Activated naive CD8-positive, alpha-beta T cell (primary cell): Measurements from ENCODE around the gene NTPCR.

Source experiments
- H3K27ac Mint-ChIP-seq: one replicate; pipeline ENCODE4 v1.8.0; 2021; ENCODE audit warnings: mixed read lengths
- H3K27me3 Mint-ChIP-seq: one replicate; pipeline ENCODE4 v1.8.0; 2021; ENCODE audit warnings: mixed read lengths
- H3K36me3 Mint-ChIP-seq: one replicate; pipeline ENCODE4 v1.8.0; 2021; ENCODE audit warnings: mixed read lengths
- H3K4me1 Mint-ChIP-seq: one replicate; pipeline ENCODE4 v1.8.0; 2021; ENCODE audit warnings: low read depth, mixed read lengths
- H3K4me3 Mint-ChIP-seq: one replicate; pipeline ENCODE4 v1.8.0; 2021; ENCODE audit warnings: mild to moderate bottlenecking, mixed read lengths
- H3K9me3 Mint-ChIP-seq: one replicate; pipeline ENCODE4 v1.8.0; 2021; ENCODE audit warnings: low read depth, mixed read lengths

Gene NTPCR

DNA sequence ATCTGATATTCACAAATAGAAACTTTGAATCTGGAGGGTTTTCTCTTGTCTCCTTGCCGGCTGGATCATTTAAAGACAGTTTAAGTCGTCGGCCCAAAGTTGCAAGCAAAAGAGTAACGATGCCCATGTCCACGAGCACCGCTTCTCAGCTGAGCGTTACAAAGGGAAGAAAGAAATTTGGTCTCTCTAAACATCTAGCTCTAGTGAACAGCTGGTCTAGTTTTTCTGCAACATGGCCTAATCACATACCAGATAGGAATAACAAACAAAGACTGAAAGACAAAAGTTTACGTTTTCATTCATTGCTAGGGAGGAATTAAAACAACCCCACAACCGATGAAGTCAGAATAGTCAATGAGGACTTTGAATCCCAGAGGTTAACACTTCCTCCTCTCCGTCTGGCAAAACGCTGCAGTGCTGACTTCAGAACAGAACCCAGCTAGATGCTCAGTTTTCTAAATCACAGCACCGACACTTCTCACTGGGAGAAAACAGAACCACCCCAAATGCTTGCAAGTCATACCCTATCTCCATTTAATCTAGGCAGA lies 69.4 kb downstream of the NTPCR start:
- Mint-ChIP-seq H3K27me3 (no peaks in the 10 kb centered on the region), H3K27ac (no peak overlapping the region), H3K4me3 (no peak overlapping the region), H3K4me1 (no peaks in the 10 kb centered on the region), H3K9me3 (no peaks in the 10 kb centered on the region), H3K36me3 (peaks cover 36% of the 10 kb centered on the region)

DNA sequence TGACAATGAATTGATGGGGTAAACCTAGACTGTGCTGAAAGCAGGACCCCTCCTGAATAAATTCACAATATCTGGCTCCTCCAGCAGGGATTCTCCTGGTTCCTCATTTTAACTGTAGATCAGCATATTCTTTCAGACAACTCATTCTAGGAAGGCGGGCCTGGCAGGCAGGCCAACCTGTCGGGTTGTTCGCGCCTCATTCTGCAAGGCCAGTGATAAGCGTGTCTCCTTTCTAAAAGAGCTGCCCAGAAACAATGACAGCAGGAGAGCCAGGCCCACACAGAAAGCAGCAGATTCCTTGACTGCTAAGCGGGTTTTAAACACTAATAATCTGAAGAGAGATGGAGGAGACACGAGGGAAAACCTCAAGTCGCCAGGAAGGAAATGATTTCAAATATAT lies 70.0 kb downstream of the NTPCR start:
- Mint-ChIP-seq H3K4me3 (no peak overlapping the region), H3K27me3 (no peaks in the 10 kb centered on the region), H3K27ac (no peak overlapping the region), H3K36me3 (peaks cover 36% of the 10 kb centered on the region), H3K9me3 (no peaks in the 10 kb centered on the region), H3K4me1 (no peaks in the 10 kb centered on the region)

DNA sequence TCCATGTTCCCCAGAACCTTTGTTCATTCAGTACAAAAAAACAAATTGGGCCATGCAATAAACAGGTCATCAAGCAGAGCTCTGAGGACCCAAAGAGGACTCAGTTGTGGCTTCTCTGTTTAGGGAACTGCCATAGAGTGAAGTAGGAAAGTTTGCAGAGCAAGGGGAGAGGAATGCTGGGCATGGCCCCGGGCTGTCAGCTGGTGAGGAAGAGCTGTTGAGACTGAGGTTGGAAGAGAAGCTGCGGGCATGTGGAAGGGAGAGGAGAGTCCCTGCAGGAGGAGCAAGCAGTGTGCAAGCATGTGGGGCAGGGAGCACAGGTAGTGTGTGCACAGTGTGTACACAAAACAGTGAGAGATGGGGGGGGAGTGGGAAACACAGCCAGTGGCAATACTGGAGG lies 71.8 kb downstream of the NTPCR start:
- H3K4me1 Mint-ChIP-seq, result no peaks in the 10 kb centered on the region
- no peak overlapping the region for H3K27ac Mint-ChIP-seq
- no peak overlapping the region for H3K4me3 Mint-ChIP-seq
- H3K27me3 Mint-ChIP-seq, result no peaks in the 10 kb centered on the region
- no peaks in the 10 kb centered on the region for H3K9me3 Mint-ChIP-seq
- H3K36me3 Mint-ChIP-seq, result peaks cover 29% of the 10 kb centered on the region

DNA sequence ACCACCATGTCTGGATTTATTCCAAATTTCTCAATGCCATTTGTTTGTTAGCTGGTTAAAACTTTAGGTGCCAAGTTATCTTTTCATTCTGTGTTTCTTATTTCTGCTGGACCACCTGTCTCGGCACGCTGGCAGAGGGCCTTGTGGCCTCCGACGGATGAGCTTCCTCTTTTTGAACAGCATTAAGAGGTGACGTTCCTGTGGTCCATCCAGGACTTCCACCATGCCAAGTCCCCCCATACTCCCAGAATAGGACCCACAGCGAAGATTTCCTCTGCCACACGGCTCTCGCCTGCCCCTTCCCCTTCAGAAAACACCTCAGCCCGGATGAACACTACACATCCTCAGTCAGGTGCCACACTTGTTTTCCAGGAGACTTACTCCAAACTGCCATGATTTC lies 73.8 kb downstream of the NTPCR start:
- H3K4me3 Mint-ChIP-seq, result no peak overlapping the region
- peaks cover 24% of the 10 kb centered on the region for H3K36me3 Mint-ChIP-seq
- H3K27ac Mint-ChIP-seq, result no peak overlapping the region
- H3K9me3 Mint-ChIP-seq, result no peaks in the 10 kb centered on the region
- no peaks in the 10 kb centered on the region for H3K4me1 Mint-ChIP-seq
- H3K27me3 Mint-ChIP-seq, result no peaks in the 10 kb centered on the region

DNA sequence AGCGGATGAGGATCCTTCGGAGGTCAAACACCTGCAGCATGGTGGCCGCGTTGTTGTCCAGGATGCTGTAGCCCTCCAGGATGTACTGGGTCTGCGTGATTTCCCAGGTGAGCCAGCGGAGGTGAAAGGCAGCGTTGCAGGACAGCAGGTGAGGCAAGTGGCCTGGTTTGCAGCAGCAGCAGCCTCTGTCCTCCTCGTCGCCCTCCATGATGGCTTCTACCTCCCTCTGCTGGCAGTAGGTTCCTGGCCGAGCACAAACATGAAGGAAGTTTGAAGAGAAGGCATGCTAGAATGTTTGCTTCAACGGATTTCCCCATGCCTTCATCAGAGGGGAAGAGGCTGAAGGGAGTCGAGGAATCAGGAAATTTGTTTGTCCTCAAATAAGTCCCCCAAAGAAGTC lies 74.7 kb downstream of the NTPCR start:
- Mint-ChIP-seq H3K36me3 (peaks cover 18% of the 10 kb centered on the region), H3K9me3 (no peaks in the 10 kb centered on the region), H3K27ac (no peak overlapping the region), H3K4me1 (no peaks in the 10 kb centered on the region), H3K4me3 (no peak overlapping the region), H3K27me3 (no peaks in the 10 kb centered on the region)

DNA sequence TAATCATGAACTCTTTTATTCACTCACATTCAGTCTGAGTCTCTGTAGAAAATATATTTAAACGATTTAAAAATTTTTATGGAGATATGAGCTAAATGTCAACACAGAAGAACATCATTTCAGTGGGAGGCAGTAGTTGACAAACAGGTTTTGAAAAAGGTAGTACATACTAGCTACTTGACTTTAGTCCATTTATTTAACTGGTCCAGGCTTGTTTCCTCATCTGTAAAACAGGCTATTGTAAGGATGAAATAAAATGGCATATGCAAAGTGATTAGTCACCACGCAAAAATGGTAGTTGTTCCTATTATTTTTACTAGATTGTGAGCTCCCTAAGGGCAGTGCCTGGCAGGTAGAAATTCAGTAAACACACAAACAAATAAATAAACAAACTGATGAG lies 75.2 kb downstream of the NTPCR start:
- Mint-ChIP-seq H3K4me1 (no peaks in the 10 kb centered on the region), H3K27ac (no peak overlapping the region), H3K36me3 (peaks cover 16% of the 10 kb centered on the region), H3K9me3 (no peaks in the 10 kb centered on the region), H3K4me3 (no peak overlapping the region), H3K27me3 (no peaks in the 10 kb centered on the region)

DNA sequence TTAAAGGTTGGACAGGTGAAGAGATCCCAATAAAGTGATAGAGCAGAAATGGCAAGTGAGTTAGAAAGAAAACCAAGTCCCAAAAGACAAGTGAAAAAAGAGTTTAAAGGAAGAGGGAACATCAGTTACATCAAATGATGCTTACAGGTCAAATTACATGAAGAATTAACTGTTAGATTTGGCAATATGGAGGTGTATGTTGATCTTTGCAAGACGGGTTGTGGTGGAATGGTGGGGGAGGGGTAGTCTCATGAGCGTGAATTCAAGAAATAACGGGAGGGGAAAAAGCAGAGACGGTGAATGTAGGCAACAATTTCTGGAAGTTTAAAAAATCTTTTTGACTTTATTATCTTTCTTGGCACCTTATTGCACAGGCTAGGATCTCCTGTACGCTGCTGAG lies 76.6 kb downstream of the NTPCR start:
- Mint-ChIP-seq H3K36me3 (peaks cover 17% of the 10 kb centered on the region), H3K4me3 (no peak overlapping the region), H3K27ac (no peak overlapping the region), H3K9me3 (no peaks in the 10 kb centered on the region), H3K27me3 (no peaks in the 10 kb centered on the region), H3K4me1 (no peaks in the 10 kb centered on the region)

DNA sequence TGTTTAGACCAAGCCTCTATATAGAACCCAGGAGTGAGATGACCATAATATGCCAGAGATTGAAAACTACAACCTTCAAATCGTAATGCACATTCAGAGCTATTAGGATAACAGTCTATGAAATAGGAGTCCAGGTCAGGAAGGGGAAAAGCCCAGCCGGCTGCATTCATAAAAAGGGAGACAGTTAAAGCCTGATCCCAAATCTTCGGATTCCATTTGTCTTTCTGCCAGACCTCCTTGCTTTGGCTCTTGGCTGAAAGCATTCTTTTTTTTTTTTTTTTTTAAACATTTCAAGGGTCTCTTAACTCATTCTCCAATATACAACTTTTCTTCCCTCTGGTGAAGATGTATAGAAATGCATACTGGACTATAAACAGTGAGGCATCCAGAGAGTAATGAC lies 81.1 kb downstream of the NTPCR start:
- Mint-ChIP-seq H3K36me3 (peaks cover 18% of the 10 kb centered on the region), H3K27ac (no peak overlapping the region), H3K9me3 (no peaks in the 10 kb centered on the region), H3K4me1 (no peaks in the 10 kb centered on the region), H3K27me3 (no peaks in the 10 kb centered on the region), H3K4me3 (no peak overlapping the region)

DNA sequence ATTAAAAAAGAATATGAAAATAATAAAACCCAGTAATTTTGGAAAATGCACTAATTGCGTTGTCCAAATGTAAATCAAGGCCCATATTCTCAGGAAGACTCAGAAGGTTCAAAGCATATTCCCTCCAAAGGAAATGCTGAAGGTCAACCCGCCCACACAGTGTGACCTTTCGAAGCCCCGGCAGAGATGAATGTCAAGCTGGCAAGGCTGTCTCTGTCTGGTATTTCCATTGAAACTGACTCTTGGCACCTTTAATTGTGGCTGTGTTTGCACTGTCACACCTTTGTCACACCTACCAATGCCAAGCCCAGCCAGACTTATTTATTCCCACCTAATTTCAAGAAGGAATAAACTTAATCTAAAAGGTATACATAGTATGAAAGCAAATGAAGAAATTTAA lies 82.5 kb downstream of the NTPCR start:
- Mint-ChIP-seq H3K4me3 (no peak overlapping the region), H3K27ac (no peak overlapping the region), H3K4me1 (no peaks in the 10 kb centered on the region), H3K27me3 (no peaks in the 10 kb centered on the region), H3K9me3 (no peaks in the 10 kb centered on the region), H3K36me3 (peaks cover 26% of the 10 kb centered on the region)

DNA sequence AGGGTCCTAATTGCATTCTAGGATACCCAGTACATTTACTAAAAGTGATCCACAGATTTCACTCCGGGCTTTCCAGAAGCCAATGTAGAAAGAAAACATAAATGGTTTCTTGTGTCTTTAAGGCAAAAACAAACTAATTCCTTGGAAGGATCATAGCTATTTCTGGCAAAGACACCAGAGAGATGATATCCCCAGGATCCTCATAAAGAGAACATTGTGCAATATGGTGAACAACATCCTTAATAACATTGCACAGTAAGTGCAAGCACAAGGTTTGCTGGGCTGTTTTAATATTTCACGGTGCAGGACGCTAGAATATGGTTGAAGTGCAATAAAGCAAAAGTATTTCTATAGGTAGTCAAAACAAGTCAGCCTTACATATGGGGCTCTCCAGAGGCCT lies 83.0 kb downstream of the NTPCR start:
- Mint-ChIP-seq H3K9me3 (no peaks in the 10 kb centered on the region), H3K36me3 (peaks cover 27% of the 10 kb centered on the region), H3K27ac (no peak overlapping the region), H3K4me3 (no peak overlapping the region), H3K27me3 (no peaks in the 10 kb centered on the region), H3K4me1 (no peaks in the 10 kb centered on the region)
